Measurements from ENCODE around the gene CHD1.
"Not testable (repeated sequence)": the region's sequence is repeated elsewhere in the genome, so short reads cannot be mapped to it uniquely, and the experiment has no call there.

Gene CHD1

GRCh38 chr5:98928873-98929709 is at the start of gene CHD1:
Gene CHD1 (minus strand): TSS chr5:98929007. CDS start chr5:98926386, 2,621 bp downstream.
- DNase-seq = peak; percentile 96

GRCh38 chr5:98978528-98978927 is 49.7 kb upstream of the CHD1 start:
- no peak for DNase-seq

- no peak for DNase-seq
Observed at GRCh38 chr5:98977723-98978122, 48.9 kb upstream of the CHD1 start.

- no peak for DNase-seq
Observed at GRCh38 chr5:98975682-98976407, 47.0 kb upstream of the CHD1 start.

GRCh38 chr5:98975223-98975622 is 46.4 kb upstream of the CHD1 start:
- DNase-seq = no peak

GRCh38 chr5:98969400-98969799 is 40.6 kb upstream of the CHD1 start:
- no peak for DNase-seq

GRCh38 chr5:98968056-98968564 is 39.3 kb upstream of the CHD1 start:
- no peak for DNase-seq

GRCh38 chr5:98965226-98965625 is 36.4 kb upstream of the CHD1 start:
- no peak for DNase-seq

GRCh38 chr5:98964621-98965020 is 35.8 kb upstream of the CHD1 start:
- no peak for DNase-seq

- no peak for DNase-seq
Observed at GRCh38 chr5:98963019-98963418, 34.2 kb upstream of the CHD1 start.

- no peak for DNase-seq
Observed at GRCh38 chr5:98962587-98962986, 33.8 kb upstream of the CHD1 start.

GRCh38 chr5:98961665-98962344 is 33.0 kb upstream of the CHD1 start:
- no peak for DNase-seq

- DNase-seq = no peak
Observed at GRCh38 chr5:98957307-98957706, 28.5 kb upstream of the CHD1 start.

GRCh38 chr5:98955888-98956287 is 27.1 kb upstream of the CHD1 start:
- not testable (repeated sequence) for DNase-seq

- not testable (repeated sequence) for DNase-seq
Observed at GRCh38 chr5:98955471-98955870, 26.7 kb upstream of the CHD1 start.

GRCh38 chr5:98954392-98955028 is 25.7 kb upstream of the CHD1 start:
- DNase-seq = no peak

GRCh38 chr5:98942847-98943246 is 14.0 kb upstream of the CHD1 start:
- no peak for DNase-seq

- DNase-seq = no peak
Observed at GRCh38 chr5:98941131-98941883, 12.5 kb upstream of the CHD1 start.

- no peak for DNase-seq
Observed at GRCh38 chr5:98940581-98940980, 11.8 kb upstream of the CHD1 start.

- no peak for DNase-seq
Observed at GRCh38 chr5:98938464-98938863, 9.7 kb upstream of the CHD1 start.

GRCh38 chr5:98936948-98937715 is 8.3 kb upstream of the CHD1 start:
- no peak for DNase-seq

All from CD4-positive, alpha-beta T cell treated with Interleukin-17A for 1 hour (primary cell).